Upper lobe of right lung (tissue), 1 donor: ENCODE measurements around the gene CD164. TPM values are rescaled to one million over a fixed set of nuclear protein-coding genes. Genes with fewer than 3 reads are reported as not detected.

Experiments used
- ATAC-seq: fragments of 200-7000 bp; cut with Tn5 transposase; one replicate; pipeline ENCODE4 v1.9.1; 2020; ENCODE audit warnings: mild to moderate bottlenecking, moderate library complexity
- DNase-seq: peaks from one replicate; pipeline ENCODE4 v3.0.0-alpha.2; 2020
- H3K27ac ChIP-seq: fragments of 200-600 bp; one replicate; pipeline ENCODE4 v1.8.0; 2022
- H3K27me3 ChIP-seq: fragments of 200-600 bp; one replicate; pipeline ENCODE4 v1.8.0; 2022; ENCODE audit warnings: mild to moderate bottlenecking
- H3K36me3 ChIP-seq: fragments of 200-600 bp; one replicate; pipeline ENCODE4 v1.8.0; 2022
- H3K4me1 ChIP-seq: fragments of 200-600 bp; one replicate; pipeline ENCODE4 v1.8.0; 2022
- H3K4me3 ChIP-seq: fragments of 200-600 bp; one replicate; pipeline ENCODE4 v1.8.0; 2022; ENCODE audit warnings: mild to moderate bottlenecking
- H3K9me3 ChIP-seq: fragments of 200-600 bp; one replicate; pipeline ENCODE4 v1.8.0; 2022
- CTCF ChIP-seq: fragments of 200-600 bp; IDR thresholded peaks from one replicate; pipeline ENCODE4 v1.8.0; 2022; ENCODE audit warnings: antibody characterized with exemption
- intact Hi-C: fragments of 100-400 bp; cut with DNase I; formaldehyde crosslinking; loops from one replicate; pipeline ENCODE4 v1.11.0; 2022
- total RNA-seq: library from RNA; stranded (reverse); fragmentation: NEBNext Ultra II Directional; extraction: Animal tissue kit (Norgen Biotek cat#: 25700); gene quantifications from one replicate; pipeline ENCODE4 v1.2.1, GENCODE V29; 2021
- donor health status: DM: no; HTN: yes; CAD: no; lungs with severe emphysema.

The CD164 gene
- total RNA-seq, 1 donor from 2014 or later, result 284 TPM

GRCh38 chr6:109330263-109330662 is 52.0 kb downstream of the CD164 start:
- Histone ChIP-seq H3K4me3 (no peak overlapping the region), H3K9me3 (no peaks in the 10 kb centered on the region), H3K27me3 (no peaks in the 10 kb centered on the region), H3K36me3 (no peaks in the 10 kb centered on the region), H3K27ac (no peak overlapping the region), H3K4me1 (no peaks in the 10 kb centered on the region)
- intact Hi-C loops, result no loop called here
- ATAC-seq (no peak), DNase-seq (no peak)
- TF ChIP-seq CTCF, result no peak

DNA sequence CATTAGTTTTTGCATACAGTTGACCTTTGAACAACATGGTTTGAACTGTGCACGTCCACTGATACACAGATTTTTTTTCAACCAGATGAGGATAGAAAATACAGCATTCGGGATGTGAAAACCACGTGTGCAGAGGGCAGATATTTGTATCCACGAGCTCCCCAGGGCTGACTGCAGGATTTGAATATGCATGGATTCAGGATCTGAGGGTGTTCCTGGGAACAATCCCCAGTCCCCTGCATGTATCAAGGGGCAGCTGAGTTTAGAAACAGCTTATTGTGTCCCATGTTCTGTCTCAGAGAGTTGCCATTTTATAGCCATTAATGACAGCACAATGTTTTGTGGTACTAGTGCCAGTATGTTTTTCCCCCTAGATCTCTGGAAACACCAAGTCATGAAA is 53.6 kb downstream of the CD164 start:
- no peaks in the 10 kb centered on the region for H3K36me3 ChIP-seq
- intact Hi-C loops, result no loop called here
- no peaks in the 10 kb centered on the region for H3K4me1 ChIP-seq
- no peak overlapping the region for H3K4me3 ChIP-seq
- H3K27ac ChIP-seq, result no peak overlapping the region
- no peaks in the 10 kb centered on the region for H3K9me3 ChIP-seq
- no peaks in the 10 kb centered on the region for H3K27me3 ChIP-seq
- no peak for TF ChIP-seq CTCF
- DNase-seq (no peak), ATAC-seq (no peak)

DNA sequence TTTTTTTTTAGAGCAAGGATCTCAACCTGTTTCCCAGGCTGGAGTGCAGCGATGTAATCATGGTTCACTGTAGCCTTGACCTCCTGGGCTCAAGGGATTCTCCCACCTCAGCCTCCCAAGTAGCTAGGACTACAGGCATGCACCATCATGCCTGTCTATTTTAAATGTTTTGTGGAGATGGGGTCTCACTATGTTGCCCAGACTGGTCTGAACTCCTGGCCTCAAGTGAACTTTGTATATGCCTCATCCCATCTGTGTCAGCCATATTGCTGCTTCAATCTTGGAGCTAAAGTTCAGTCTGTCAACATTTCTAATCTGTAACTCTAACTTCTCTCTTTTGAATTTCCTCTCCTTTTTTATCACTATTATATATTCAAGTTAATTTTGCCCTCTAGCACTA is 54.3 kb downstream of the CD164 start:
- no peaks in the 10 kb centered on the region for H3K27me3 ChIP-seq
- no peak for TF ChIP-seq CTCF
- no peaks in the 10 kb centered on the region for H3K9me3 ChIP-seq
- no peak overlapping the region for H3K27ac ChIP-seq
- H3K36me3 ChIP-seq, result no peaks in the 10 kb centered on the region
- intact Hi-C loops, result no loop called here
- DNase-seq (no peak), ATAC-seq (no peak)
- H3K4me1 ChIP-seq, result peaks cover 5% of the 10 kb centered on the region
- no peak overlapping the region for H3K4me3 ChIP-seq

GRCh38 chr6:109327491-109327890 is 54.8 kb downstream of the CD164 start:
- intact Hi-C loops, result no loop called here
- Histone ChIP-seq H3K9me3 (no peaks in the 10 kb centered on the region), H3K27me3 (no peaks in the 10 kb centered on the region), H3K27ac (no peak overlapping the region), H3K4me1 (peaks cover 5% of the 10 kb centered on the region), H3K4me3 (no peak overlapping the region), H3K36me3 (no peaks in the 10 kb centered on the region)
- DNase-seq, result no peak
- TF ChIP-seq CTCF, result no peak
- no peak for ATAC-seq

DNA sequence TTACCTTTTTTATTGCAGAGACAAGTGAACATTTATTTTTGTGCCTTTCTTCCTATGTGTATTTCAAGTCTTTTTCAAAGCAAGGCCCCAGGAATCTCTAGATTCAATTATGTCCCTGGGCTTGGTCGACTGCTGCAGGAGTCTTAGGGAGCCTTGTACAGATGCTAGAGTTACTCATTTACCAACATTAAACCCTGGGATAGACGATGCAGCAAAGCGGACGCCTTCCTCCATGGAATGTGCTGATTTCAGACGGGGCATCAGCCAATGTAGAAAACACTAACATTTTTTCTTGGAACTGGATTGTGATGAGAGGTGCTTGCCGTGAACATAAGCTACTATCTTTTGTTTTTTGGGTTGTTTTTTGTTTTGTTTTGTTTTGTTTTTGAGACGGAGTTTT is 55.9 kb downstream of the CD164 start:
- DNase-seq (no peak), ATAC-seq (no peak)
- H3K4me1 ChIP-seq, result peaks cover 5% of the 10 kb centered on the region
- no peaks in the 10 kb centered on the region for H3K36me3 ChIP-seq
- TF ChIP-seq CTCF, result no peak
- intact Hi-C loops, result no loop called here
- H3K9me3 ChIP-seq, result no peaks in the 10 kb centered on the region
- H3K27ac ChIP-seq, result no peak overlapping the region
- H3K4me3 ChIP-seq, result no peak overlapping the region
- no peaks in the 10 kb centered on the region for H3K27me3 ChIP-seq

DNA sequence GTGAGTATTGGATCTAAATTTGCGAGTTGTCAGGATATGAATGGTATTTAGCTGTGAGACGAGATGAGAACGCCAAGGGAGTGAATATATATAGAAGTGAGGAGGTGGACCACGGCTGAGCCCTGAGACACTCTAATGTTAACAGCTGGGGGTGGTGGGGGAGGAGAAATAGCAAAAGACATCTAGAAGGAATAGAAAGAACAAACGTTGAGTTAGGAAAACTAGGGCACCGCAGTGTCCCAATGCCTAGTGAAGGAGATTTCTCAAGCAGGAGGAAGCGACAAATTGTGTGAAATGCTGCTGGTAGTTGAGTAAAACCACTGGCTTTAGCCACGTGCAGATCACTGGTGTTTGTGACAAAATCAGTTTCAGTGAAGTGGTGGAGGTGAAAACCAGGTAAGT is 56.9 kb downstream of the CD164 start:
- Histone ChIP-seq H3K27ac (no peak overlapping the region), H3K4me1 (peaks cover 5% of the 10 kb centered on the region), H3K27me3 (no peaks in the 10 kb centered on the region), H3K4me3 (no peak overlapping the region), H3K36me3 (no peaks in the 10 kb centered on the region), H3K9me3 (no peaks in the 10 kb centered on the region)
- ATAC-seq, result peak; percentile 47
- TF ChIP-seq CTCF, result no peak
- no peak for DNase-seq
- intact Hi-C loops, result no loop called here
